K562 (cell line): ENCODE data around the gene RCOR3. TPM values are rescaled to one million over a fixed set of nuclear protein-coding genes. Genes with fewer than 3 reads are reported as not detected.

ENCODE experiments used
- AFF4 ChIP-seq: sonication (generic); formaldehyde crosslinking; IDR thresholded peaks from 2 replicates; pipeline ENCODE4 v1.8.0; 2023; ENCODE audit warnings: mild to moderate bottlenecking, missing genetic modification reagents
- ATF4 ChIP-seq: fragments of 450-650 bp; formaldehyde crosslinking; IDR thresholded peaks from 2 replicates; pipeline ENCODE4 v1.4.0; 2022; ENCODE audit warnings: mild to moderate bottlenecking, moderate library complexity
- CBX8 ChIP-seq: fragments of 200-600 bp; sonication (generic); IDR thresholded peaks from 2 replicates; pipeline ENCODE4 v1.6.1; 2012; ENCODE audit warnings: borderline replicate concordance, mixed run types, low read depth, mild to moderate bottlenecking, moderate library complexity, mixed read lengths, low read length, control low read depth, inconsistent platforms; ENCODE audit not compliant: poor library complexity, severe bottlenecking; ENCODE audit errors: extremely low read depth
- CTBP1 ChIP-seq: fragments of 450-650 bp; IDR thresholded peaks from 2 replicates; pipeline ENCODE4 v1.6.1; 2016; ENCODE audit warnings: borderline replicate concordance
- CTCF ChIP-seq, 3 experiments: IDR thresholded peaks in 2 of 3; conservative IDR thresholded peaks in 1 of 3; 2 replicates each; pipeline ENCODE4 v1.5.1; 2011 to 2012; ENCODE audit warnings: low read length in 3 of 3, mild to moderate bottlenecking in 3 of 3, control low read depth in 2 of 3, improper control_type of control experiment in 1 of 3, inconsistent platforms in 1 of 3, low read depth in 1 of 3, mixed read lengths in 1 of 3, moderate library complexity in 1 of 3; ENCODE audit not compliant: insufficient read depth in 2 of 3
- E2F3 ChIP-seq: fragments of 250-450 bp; sonication (Bioruptor Pico); IDR thresholded peaks from 2 replicates; pipeline ENCODE4 v1.4.0; 2020; ENCODE audit warnings: mild to moderate bottlenecking
- EP300 ChIP-seq: IDR thresholded peaks from 2 replicates; pipeline ENCODE4 v1.6.1; 2012; ENCODE audit warnings: low read length, improper control_type of control experiment
- FOXP4 ChIP-seq: sonication (generic); formaldehyde crosslinking; IDR thresholded peaks from 2 replicates; pipeline ENCODE4 v1.8.0; 2022; ENCODE audit warnings: mild to moderate bottlenecking, missing genetic modification reagents, borderline replicate concordance
- GATAD2A ChIP-seq: fragments of 450-650 bp; IDR thresholded peaks from 2 replicates; pipeline ENCODE4 v1.6.1; 2017
- HNRNPL ChIP-seq: fragments of 200-400 bp; formaldehyde crosslinking; IDR thresholded peaks from 2 replicates; pipeline ENCODE4 v1.6.1; 2017; ENCODE audit warnings: low read depth, mild to moderate bottlenecking, low read length
- NFIX ChIP-seq: fragments of 250-450 bp; sonication (Bioruptor Pico); IDR thresholded peaks from 2 replicates; pipeline ENCODE4 v1.4.0; 2020; ENCODE audit warnings: low read depth, mild to moderate bottlenecking, moderate library complexity
- NFXL1 ChIP-seq: fragments of 450-650 bp; formaldehyde crosslinking; IDR thresholded peaks from 2 replicates; pipeline ENCODE4 v1.4.0; 2021; ENCODE audit warnings: mild to moderate bottlenecking
- NFYB ChIP-seq: IDR thresholded peaks from 2 replicates; pipeline ENCODE4 v1.6.1; 2011; ENCODE audit warnings: mild to moderate bottlenecking, moderate library complexity; ENCODE audit not compliant: insufficient read length; ENCODE audit errors: extremely low read depth
- RBM39 ChIP-seq: fragments of 200-400 bp; formaldehyde crosslinking; optimal IDR thresholded peaks from 2 replicates; pipeline ENCODE3; 2018; ENCODE audit warnings: low read depth, low read length
- SRF ChIP-seq, 2 experiments: fragments of 250-450, 450-650 bp in 1 of 2; sonication (Bioruptor Pico) in 1 of 2; sonication (generic) in 1 of 2; formaldehyde crosslinking; IDR thresholded peaks; 2 replicates each; pipeline versions ENCODE4 v1.5.0 to v1.5.1; 2020 to 2022; ENCODE audit warnings: mild to moderate bottlenecking in 1 of 2, missing genetic modification reagents in 1 of 2
- TAF9B ChIP-seq: fragments of 450-650 bp; IDR thresholded peaks from 2 replicates; pipeline ENCODE4 v1.6.1; 2018; ENCODE audit warnings: mild to moderate bottlenecking; ENCODE audit not compliant: partially characterized antibody
- TEAD1 ChIP-seq, 2 experiments: fragments of 450-650 bp in 1 of 2; sonication (generic) in 1 of 2; formaldehyde crosslinking; IDR thresholded peaks; 2 replicates each; pipeline versions ENCODE4 v1.4.0 to v1.8.0; 2020 to 2022; ENCODE audit warnings: mild to moderate bottlenecking in 2 of 2, missing genetic modification reagents in 1 of 2
- polyA plus RNA-seq, 8 experiments: library from polyadenylated mRNA; depleted of rRNA in 4 of 8; stranded (reverse) in 5 of 8; unstranded in 3 of 8; fragments of >200 nt; fragmentation: Nextera tagmentation in 2 of 8; fragmentation: Illumina TruSeq in 1 of 8; extraction: Ambion mirVana in 2 of 8; extraction: Trizol in 1 of 8; gene quantifications; 2 replicates each; pipeline versions ENCODE4 v1.2.1 to v1.2.3, GENCODE V29; 2011 to 2014; ENCODE audit warnings: inconsistent platforms in 1 of 8, missing spikeins in 1 of 8
- total RNA-seq, 7 experiments: library from RNA; depleted of rRNA in 6 of 7; stranded (reverse); fragments of >200 nt in 6 of 7; fragmentation: Illumina TruSeq in 2 of 7; extraction: Trizol in 2 of 7; gene quantifications; 2 replicates each; pipeline versions ENCODE4 v1.2.1 to v1.2.3, GENCODE V29; 2011 to 2021; ENCODE audit warnings: low replicate concordance in 1 of 7

Gene RCOR3
- total and polyA plus RNA-seq, 9 of the 15 experiments (the other 6 are each of a cell fraction or from before 2014, with no cell fraction given), result 9.7 to 42.7 (median 29.5) TPM

- TF ChIP-seq TEAD1 (CRISPR knock-in tag; IDR thresholded peaks at IDR 0.05), result peak; percentile 41 to 70; a peak in 3 of 4 replicates
- peak; percentile 66; the same call in 1 of the 2 replicates for TF ChIP-seq HNRNPL
- TF ChIP-seq AFF4 (CRISPR knock-in tag), result no peak
- no peak for TF ChIP-seq CBX8
- TF ChIP-seq NFIX (CRISPR knock-in tag), result 0 out of 2 replicates have a peak, but pooled peaks have one; percentile 1
- TF ChIP-seq TAF9B, result no peak
- TF ChIP-seq RBM39, result no peak
- TF ChIP-seq EP300, result no peak; the same call in 1 of the 2 replicates
- TF ChIP-seq GATAD2A, result no peak
- no peak for TF ChIP-seq FOXP4 (CRISPR knock-in tag)
- TF ChIP-seq CTBP1, result peak; percentile 26; the same call in 1 of the 2 replicates
- peak in 1 of 2 experiments; percentile 27; a peak in 1 of 4 replicates for TF ChIP-seq SRF (CRISPR knock-in tag; IDR thresholded peaks at IDR 0.05)
- TF ChIP-seq NFXL1, result no peak
- no peak for TF ChIP-seq ATF4 (CRISPR knock-in tag)
- no peak for TF ChIP-seq CTCF (IDR thresholded peaks at IDR 0.05 in 2 of 3, conservative IDR thresholded peaks at IDR 0.05 in 1 of 3; ENCODE audit: insufficient read depth in 2 of 3, low read depth in 1 of 3, low read length in 3 of 3)
- TF ChIP-seq NFYB, result peak; percentile 54
- 0 out of 2 replicates have a peak, but pooled peaks have one; percentile 39 for TF ChIP-seq E2F3 (CRISPR knock-in tag)
Measured at GRCh38 chr1:211260141-211261107, 1.3 kb downstream of the RCOR3 start (continued).
